Measurements from ENCODE around the gene TCTN2. TPM values are rescaled to one million over a fixed set of nuclear protein-coding genes. Genes with fewer than 3 reads are reported as not detected.

Gene TCTN2
- total RNA-seq, 4 donors from 2014 or later, result 21.3 to 34.5 (median 27.1) TPM

DNA sequence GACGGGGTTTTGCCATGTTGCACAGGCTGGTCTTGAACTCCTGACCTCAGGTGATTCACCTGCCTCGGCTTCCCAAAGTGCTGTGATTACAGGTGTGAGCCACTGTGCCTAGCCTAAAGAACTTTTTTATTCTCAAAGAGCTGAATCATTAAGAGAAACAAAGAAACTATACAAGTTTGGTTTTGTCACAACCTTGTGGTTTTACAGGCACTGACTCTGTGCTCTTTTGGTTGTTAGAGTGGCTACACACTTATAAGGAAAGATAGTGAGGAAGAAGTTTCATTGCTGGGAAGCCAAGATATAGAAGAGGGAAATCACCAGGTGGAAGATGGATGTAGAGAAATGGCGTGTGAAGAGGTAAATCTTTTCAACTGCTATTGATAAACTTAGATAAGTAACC is 81.1 kb downstream of the TCTN2 start:
- intact Hi-C loops (cut with DNase I), result no loop called here
- Histone ChIP-seq H3K27me3 (no peaks in the 10 kb centered on the region), H3K36me3 (peaks cover 26 to 50% of the 10 kb centered on the region in 2 donors), H3K4me3 (replicated peaks in 1 of 3) (no peak overlapping the region), H3K27ac (no peak overlapping the region), H3K4me1 (no peaks in the 10 kb centered on the region), H3K9me3 (no peaks in the 10 kb centered on the region)
- WGBS, 2 donors, result 94 to 95% methylated on average over 3 of the region's 3 CpGs
- TF ChIP-seq, protein P1, sequence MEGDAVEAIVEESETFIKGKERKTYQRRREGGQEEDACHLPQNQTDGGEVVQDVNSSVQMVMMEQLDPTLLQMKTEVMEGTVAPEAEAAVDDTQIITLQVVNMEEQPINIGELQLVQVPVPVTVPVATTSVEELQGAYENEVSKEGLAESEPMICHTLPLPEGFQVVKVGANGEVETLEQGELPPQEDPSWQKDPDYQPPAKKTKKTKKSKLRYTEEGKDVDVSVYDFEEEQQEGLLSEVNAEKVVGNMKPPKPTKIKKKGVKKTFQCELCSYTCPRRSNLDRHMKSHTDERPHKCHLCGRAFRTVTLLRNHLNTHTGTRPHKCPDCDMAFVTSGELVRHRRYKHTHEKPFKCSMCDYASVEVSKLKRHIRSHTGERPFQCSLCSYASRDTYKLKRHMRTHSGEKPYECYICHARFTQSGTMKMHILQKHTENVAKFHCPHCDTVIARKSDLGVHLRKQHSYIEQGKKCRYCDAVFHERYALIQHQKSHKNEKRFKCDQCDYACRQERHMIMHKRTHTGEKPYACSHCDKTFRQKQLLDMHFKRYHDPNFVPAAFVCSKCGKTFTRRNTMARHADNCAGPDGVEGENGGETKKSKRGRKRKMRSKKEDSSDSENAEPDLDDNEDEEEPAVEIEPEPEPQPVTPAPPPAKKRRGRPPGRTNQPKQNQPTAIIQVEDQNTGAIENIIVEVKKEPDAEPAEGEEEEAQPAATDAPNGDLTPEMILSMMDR (IDR thresholded peaks at IDR 0.05), result no peak
- TF ChIP-seq POLR2A (IDR thresholded peaks at IDR 0.05), result no peak
- no peak for DNase-seq

DNA sequence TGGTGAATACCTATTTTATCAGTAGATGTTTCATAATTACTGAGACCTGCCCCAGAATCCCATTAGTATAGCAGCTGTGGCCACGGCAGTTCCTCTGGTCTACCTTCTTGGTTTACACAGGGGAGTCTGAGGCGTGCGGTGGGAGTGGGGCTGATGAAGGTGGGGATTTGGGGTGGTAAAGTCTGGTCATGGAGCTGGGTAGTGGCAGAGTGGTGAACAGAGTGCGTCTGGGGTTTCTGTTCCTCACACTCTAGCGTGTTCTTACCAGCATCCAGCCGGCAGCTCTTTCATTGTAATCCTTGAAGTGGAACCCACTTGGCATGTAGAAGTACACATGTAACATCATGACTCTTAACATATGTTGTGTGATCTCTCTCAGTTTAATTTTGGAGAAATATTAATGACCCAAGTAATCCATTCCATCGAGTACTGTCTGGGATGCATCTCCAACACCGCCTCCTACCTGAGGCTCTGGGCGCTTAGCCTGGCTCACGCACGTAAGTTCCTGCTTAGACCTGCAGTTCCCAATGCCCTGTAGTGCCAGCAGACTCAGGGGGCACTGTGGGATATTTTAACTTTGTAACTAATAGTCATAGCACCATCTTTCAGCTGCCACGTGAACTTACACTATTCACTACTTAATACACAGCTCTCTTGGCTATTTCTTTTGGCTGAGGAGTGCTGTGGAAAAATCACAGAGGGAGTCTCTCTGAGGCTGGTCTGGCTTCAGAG is 83.3 kb downstream of the TCTN2 start:
- H3K4me3 ChIP-seq (replicated peaks in 1 of 3), result no peak overlapping the region
- H3K27me3 ChIP-seq, result no peaks in the 10 kb centered on the region
- 95 to 96% methylated on average over 12 of the region's 12 CpGs for WGBS, 2 donors
- no peaks in the 10 kb centered on the region for H3K9me3 ChIP-seq
- TF ChIP-seq, protein P1 (IDR thresholded peaks at IDR 0.05), result no peak
- no peak for TF ChIP-seq POLR2A (IDR thresholded peaks at IDR 0.05)
- no peaks in the 10 kb centered on the region for H3K4me1 ChIP-seq
- intact Hi-C loops (cut with DNase I), result no loop called here
- peaks cover 18 to 44% of the 10 kb centered on the region in 2 donors for H3K36me3 ChIP-seq
- DNase-seq, result no peak
- H3K27ac ChIP-seq, result no peak overlapping the region

DNA sequence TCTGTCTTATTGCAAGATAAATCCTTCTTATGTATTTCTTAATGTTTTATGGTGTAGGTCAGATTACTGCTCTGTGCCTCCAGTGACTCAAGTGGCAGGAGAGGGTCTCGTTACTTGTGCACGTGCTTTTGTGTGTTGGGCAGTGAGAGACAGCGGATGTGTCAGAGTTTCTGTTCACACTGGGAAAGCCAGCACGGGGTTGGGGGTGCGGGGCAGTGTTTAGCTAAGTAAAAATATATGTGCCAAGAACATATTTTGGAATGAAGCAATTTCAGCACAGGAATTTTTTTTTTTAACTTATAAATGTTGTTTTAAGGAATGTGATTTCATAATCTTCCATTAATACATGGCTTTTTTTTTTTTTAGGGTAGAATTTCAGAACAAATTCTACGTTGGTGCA is 86.6 kb downstream of the TCTN2 start:
- H3K9me3 ChIP-seq, result no peaks in the 10 kb centered on the region
- no peak overlapping the region for H3K4me3 ChIP-seq (replicated peaks in 1 of 3)
- no peak overlapping the region for H3K27ac ChIP-seq
- intact Hi-C loops (cut with DNase I), result no loop called here
- peak in 1 of 2 donors; percentile 8 for DNase-seq
- H3K4me1 ChIP-seq, result peaks cover 4 to 12% of the 10 kb centered on the region in 2 donors
- H3K36me3 ChIP-seq, result peaks cover 13 to 17% of the 10 kb centered on the region in 2 donors
- WGBS, 2 donors, result 83 to 92% methylated on average over 6 of the region's 6 CpGs
- no peaks in the 10 kb centered on the region for H3K27me3 ChIP-seq
- TF ChIP-seq, protein P1 (IDR thresholded peaks at IDR 0.05), result no peak
- TF ChIP-seq POLR2A (IDR thresholded peaks at IDR 0.05), result no peak

Other genes with a start within 250 kb of the TCTN2 start
- 10 to 100 TPM; 10.7 to 15.2 (median 12.7) TPM for gene RILPL2, start 234.4 kb upstream of the TCTN2 start, total RNA-seq
- gene SNRNP35, start 213.0 kb upstream of the TCTN2 start, total RNA-seq, result 10 to 100 TPM; 19.1 to 36.3 (median 21.4) TPM
- gene RILPL1, start 137.4 kb upstream of the TCTN2 start, total RNA-seq, result 10 to 100 TPM; 22.0 to 37.8 (median 31.6) TPM
- 100 to 1,000 TPM; 213 to 244 (median 220) TPM for gene TMED2, start 86.6 kb upstream of the TCTN2 start, total RNA-seq
- 10 to 100 TPM; 14.1 to 22.2 (median 17.8) TPM for gene DDX55, start 69.0 kb upstream of the TCTN2 start, total RNA-seq
- 100 to 1,000 TPM in 3 of 4 donors, 10 to 100 TPM in 1; 86.9 to 146 (median 128) TPM for gene EIF2B1, start 37.4 kb upstream of the TCTN2 start, total RNA-seq
- 10 to 100 TPM; 15.9 to 32.4 (median 31.1) TPM for gene GTF2H3, start 37.3 kb upstream of the TCTN2 start, total RNA-seq
- 10 to 100 TPM; 23.6 to 37.1 (median 28.6) TPM for gene ATP6V0A2, start 41.2 kb downstream of the TCTN2 start, total RNA-seq
- gene DNAH10, start 91.2 kb downstream of the TCTN2 start, total RNA-seq, result under 1 TPM in 3 of 4 donors, not detected in 1; 0.10 to 0.33 (median 0.27) TPM

All from thyroid gland (tissue), 4 donors.